BLaER1 treated with 17β-estradiol and CSF1 and Interleukin-3, amounts not matched to agents 10 nM and 100 nM (cell line): Measurements from ENCODE around the gene PAPPA.
A peak's percentile ranks its signal among the peaks of the same experiment; 100 is the strongest.

ENCODE experiments used
- H3K27ac ChIP-seq, 11 experiments: shearing (Covaris generic); formaldehyde crosslinking; 2 replicates each; pipeline ENCODE4 v1.8.1; 2022
- H3K27me3 ChIP-seq, 11 experiments: shearing (Covaris generic); formaldehyde crosslinking; 2 replicates each; pipeline ENCODE4 v1.8.1; 2022
- H3K36me3 ChIP-seq, 11 experiments: shearing (Covaris generic); formaldehyde crosslinking; 2 replicates each; pipeline ENCODE4 v1.8.1; 2022
- H3K4me1 ChIP-seq, 10 experiments: shearing (Covaris generic); formaldehyde crosslinking; 2 replicates each; pipeline ENCODE4 v1.8.1; 2022
- H3K4me2 ChIP-seq, 11 experiments: shearing (Covaris generic); formaldehyde crosslinking; 2 replicates each; pipeline ENCODE4 v1.8.1; 2022
- H3K4me3 ChIP-seq, 10 experiments: shearing (Covaris generic); formaldehyde crosslinking; 2 replicates each; pipeline ENCODE4 v1.8.1; 2022
- H3K9ac ChIP-seq, 11 experiments: shearing (Covaris generic); formaldehyde crosslinking; 2 replicates each; pipeline ENCODE4 v1.8.1; 2022
- H3K9me3 ChIP-seq, 11 experiments: shearing (Covaris generic); formaldehyde crosslinking; replicated peaks in 1 of 11; 2 replicates each; pipeline ENCODE4 v1.8.1; 2022
- H4K20me1 ChIP-seq, 11 experiments: shearing (Covaris generic); formaldehyde crosslinking; 2 replicates each; pipeline ENCODE4 v1.8.1; 2022
- Cebpa-rat ChIP-seq, 11 experiments: shearing (Covaris generic); IDR thresholded peaks; 2 replicates each; pipeline ENCODE4 v1.8.1; 2022

The PAPPA gene

DNA sequence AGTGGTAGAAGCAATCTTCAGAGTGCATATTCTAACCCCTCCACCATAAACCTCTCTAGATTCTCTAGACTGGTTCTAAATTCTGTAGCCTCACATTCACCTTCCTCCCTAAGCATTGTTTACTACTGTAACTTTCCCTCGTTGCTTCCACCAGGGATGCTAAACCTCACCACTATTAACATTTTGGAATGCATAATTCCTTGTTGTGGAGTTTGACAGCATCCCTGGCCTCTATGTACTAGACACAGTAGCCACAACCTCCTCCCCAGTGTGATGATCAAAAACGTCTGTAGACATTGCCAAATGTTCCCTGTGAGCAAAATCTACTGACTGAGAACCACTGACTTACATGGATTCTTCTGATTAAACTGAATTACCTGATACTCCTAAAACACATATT, 18.6 kb downstream of the PAPPA start:
- no peak overlapping the region for H3K4me2 ChIP-seq
- no peak overlapping the region for H3K4me3 ChIP-seq
- TF ChIP-seq Cebpa-rat (IDR thresholded peaks at IDR 0.05), result no peak
- H3K27ac ChIP-seq, result no peak overlapping the region
- H3K27me3 ChIP-seq, result no peaks in the 10 kb centered on the region
- H3K9ac ChIP-seq, result no peak overlapping the region
- H3K36me3 ChIP-seq, result no peaks in the 10 kb centered on the region
- no peaks in the 10 kb centered on the region for H3K4me1 ChIP-seq
- H4K20me1 ChIP-seq, result no peaks in the 10 kb centered on the region
- H3K9me3 ChIP-seq, result no peaks in the 10 kb centered on the region

DNA sequence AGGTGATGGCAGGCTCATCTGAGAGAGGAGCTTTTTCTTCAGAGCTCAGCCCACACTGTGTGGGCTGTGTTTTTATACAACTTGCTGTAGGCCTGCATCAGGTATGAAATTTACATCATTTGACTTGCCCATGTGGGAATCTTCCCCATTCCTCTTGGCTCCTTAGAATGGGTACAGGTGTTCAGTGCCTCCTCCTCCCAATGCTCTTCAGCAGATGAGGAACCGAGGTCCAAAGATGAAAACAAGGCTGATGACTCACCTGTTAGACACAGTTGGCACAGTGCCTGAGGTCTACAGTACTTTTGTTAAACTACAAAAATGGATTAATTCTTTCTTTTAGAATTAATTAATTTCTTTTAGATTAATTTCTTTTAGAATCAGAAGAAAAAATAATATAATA, 20.8 kb downstream of the PAPPA start:
- Histone ChIP-seq H3K36me3 (no peaks in the 10 kb centered on the region), H3K9me3 (no peaks in the 10 kb centered on the region), H3K4me1 (no peaks in the 10 kb centered on the region), H3K4me3 (no peak overlapping the region), H4K20me1 (no peaks in the 10 kb centered on the region), H3K27me3 (no peaks in the 10 kb centered on the region), H3K27ac (no peak overlapping the region), H3K9ac (no peak overlapping the region), H3K4me2 (no peak overlapping the region)
- no peak for TF ChIP-seq Cebpa-rat (IDR thresholded peaks at IDR 0.05)

DNA sequence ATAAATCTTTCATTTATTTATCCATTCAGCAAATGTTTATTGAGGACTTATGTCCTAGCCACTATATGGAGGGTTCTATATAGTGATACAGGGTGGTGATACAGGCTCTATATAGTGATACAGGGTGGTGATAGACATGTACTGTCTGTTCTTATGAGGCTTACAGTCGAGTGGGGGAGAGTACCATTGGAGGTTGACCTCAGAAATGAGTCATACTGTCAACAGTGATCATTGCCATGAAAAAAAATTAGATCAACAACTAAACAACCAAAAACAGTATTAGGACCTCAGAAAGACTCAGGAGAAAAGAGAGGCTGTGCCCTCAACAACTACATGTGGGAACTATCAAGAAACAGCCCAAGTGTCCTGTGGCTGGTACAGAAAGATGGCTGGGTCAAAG, 22.0 kb downstream of the PAPPA start:
- Histone ChIP-seq H3K36me3 (no peaks in the 10 kb centered on the region), H3K27ac (no peak overlapping the region), H3K27me3 (no peaks in the 10 kb centered on the region), H3K4me3 (no peak overlapping the region), H3K4me1 (no peaks in the 10 kb centered on the region), H3K9ac (no peak overlapping the region), H3K9me3 (no peaks in the 10 kb centered on the region), H4K20me1 (no peaks in the 10 kb centered on the region), H3K4me2 (no peak overlapping the region)
- TF ChIP-seq Cebpa-rat (IDR thresholded peaks at IDR 0.05), result no peak

DNA sequence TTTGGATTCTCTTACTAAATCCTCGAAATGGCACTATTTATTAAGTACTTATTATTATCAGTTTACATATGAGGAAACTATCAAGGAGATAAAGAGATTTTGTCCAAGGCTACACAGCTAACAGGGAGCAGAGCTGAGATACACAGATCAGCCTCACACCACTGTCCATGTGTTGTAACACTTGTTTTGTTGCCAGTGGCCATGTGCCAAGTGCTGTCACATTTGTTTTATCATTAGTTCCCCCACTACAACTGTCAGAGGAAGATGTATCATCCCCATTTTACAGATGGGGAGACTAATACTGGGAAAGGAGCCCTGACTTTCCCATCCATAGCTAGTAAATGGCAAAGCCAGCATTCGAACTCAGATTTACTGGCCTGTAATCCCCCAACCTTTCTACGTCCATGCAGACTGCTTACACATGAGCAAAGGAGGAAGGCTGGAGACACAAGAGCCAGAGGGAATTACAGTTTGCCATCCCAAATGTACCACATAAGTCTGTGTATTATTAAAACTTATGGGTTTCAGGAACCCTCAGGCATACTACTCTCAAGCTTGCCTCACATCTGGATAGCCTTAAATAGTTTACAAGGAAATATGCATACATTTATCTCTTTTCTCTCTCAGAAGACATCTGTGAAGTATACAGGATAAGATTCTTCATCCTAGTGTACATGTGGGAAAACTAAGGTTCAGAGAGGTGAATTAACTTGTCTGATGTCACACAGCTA, 25.1 kb downstream of the PAPPA start:
- H3K9ac ChIP-seq, result no peak overlapping the region
- no peaks in the 10 kb centered on the region for H3K36me3 ChIP-seq
- H4K20me1 ChIP-seq, result no peaks in the 10 kb centered on the region
- no peaks in the 10 kb centered on the region for H3K27me3 ChIP-seq
- no peak overlapping the region for H3K4me2 ChIP-seq
- H3K27ac ChIP-seq, result no peak overlapping the region
- H3K4me1 ChIP-seq, result peaks cover 0 to 8% (median 0%) of the 10 kb centered on the region in 10 experiments; a peak in 4 of 20 replicates
- no peaks in the 10 kb centered on the region for H3K9me3 ChIP-seq
- no peak overlapping the region for H3K4me3 ChIP-seq
- TF ChIP-seq Cebpa-rat (IDR thresholded peaks at IDR 0.05), result no peak

DNA sequence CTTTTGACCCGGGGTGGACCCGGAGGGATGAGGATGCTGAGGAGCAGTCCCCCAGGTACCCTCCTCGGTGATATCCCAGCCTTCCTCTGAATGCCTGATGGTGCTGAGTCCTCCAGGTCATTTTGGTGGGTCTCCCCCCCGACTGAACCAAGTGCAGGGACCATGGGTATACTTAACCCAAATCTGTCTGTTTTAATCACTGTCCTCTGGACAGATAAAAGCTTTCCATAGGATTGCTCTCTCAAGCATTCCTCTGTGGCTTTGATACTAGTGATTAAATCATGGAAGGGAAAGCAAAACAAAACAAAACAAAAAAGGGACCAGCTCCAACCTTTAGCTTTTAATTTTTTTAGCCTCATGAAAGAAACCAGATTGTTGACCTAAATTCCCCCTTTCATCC, 26.0 kb downstream of the PAPPA start:
- Histone ChIP-seq H3K4me1 (peaks cover 0 to 8% (median 0%) of the 10 kb centered on the region in 10 experiments; a peak in 4 of 20 replicates), H3K27me3 (no peaks in the 10 kb centered on the region), H3K9ac (no peak overlapping the region), H3K9me3 (no peaks in the 10 kb centered on the region), H4K20me1 (no peaks in the 10 kb centered on the region), H3K36me3 (no peaks in the 10 kb centered on the region), H3K4me3 (no peak overlapping the region), H3K27ac (no peak overlapping the region), H3K4me2 (no peak overlapping the region)
- TF ChIP-seq Cebpa-rat (IDR thresholded peaks at IDR 0.05), result no peak

DNA sequence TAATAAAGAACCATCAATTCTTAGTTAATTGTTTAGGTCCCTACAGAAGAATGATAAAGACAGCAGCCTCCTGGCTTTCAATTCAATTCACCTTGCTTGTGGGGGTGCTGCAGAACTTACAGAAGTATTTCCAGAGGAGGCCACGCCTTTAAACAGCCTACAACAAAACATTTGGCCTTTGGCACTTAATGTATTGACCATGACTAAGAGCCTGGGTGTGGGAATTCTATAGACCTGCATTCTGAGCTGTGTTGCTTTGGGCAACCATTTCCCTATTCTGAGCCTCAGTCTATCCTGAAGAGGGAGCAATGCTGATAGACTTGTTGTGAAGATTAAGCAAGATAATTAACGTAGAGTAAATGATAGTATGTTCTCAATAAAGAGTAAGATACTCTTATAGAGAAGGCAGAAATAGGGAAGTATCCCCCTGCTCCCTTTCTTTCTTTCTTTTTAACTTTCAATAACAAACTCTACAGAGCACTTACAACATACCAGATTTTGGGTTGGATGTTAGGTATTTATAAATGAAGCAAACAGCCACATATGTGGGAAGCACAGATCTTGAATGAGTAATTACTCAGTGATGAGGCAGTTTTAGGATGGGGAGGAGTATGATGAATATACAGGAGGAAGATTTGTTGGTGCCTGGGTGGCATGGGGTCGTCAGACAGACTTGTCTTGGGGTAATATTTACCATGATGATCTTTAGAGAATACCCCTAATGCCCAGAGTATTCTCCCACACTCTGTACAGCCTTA, 28.4 kb downstream of the PAPPA start:
- no peaks in the 10 kb centered on the region for H3K36me3 ChIP-seq
- H3K4me3 ChIP-seq, result no peak overlapping the region

DNA sequence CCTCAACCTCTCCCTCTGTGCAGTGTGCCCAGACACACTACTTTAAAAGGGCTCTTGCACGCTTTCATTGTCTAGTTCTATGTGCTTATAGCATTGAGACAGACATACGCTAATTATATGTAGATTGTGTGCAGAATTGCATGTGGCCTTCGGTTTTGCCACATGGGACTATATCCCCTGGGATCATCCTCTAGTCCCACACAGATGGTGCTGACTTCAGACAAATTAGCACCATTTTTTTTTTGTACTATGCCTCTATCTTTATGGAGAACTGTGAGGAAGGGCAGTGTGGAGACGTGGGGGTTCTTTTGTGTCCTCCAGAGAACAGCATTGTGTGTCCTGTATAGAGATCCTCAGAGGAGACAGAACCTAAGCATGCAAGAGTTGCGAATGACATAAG, 29.3 kb downstream of the PAPPA start:
- Histone ChIP-seq H3K36me3 (no peaks in the 10 kb centered on the region), H3K27me3 (no peaks in the 10 kb centered on the region), H3K9me3 (peaks cover 0 to 4% (median 0%) of the 10 kb centered on the region in 11 experiments; a peak in 1 of 22 replicates), H4K20me1 (no peaks in the 10 kb centered on the region), H3K4me1 (peaks cover 0 to 8% (median 0%) of the 10 kb centered on the region in 10 experiments; a peak in 4 of 20 replicates), H3K4me2 (peak overlapping the region in 3 of 11 experiments; percentile 14 to 37 (median 29); a peak in 6 of 22 replicates), H3K27ac (no peak overlapping the region), H3K4me3 (no peak overlapping the region), H3K9ac (no peak overlapping the region)
- TF ChIP-seq Cebpa-rat (IDR thresholded peaks at IDR 0.05), result no peak

More for the DNA sequence above, 28.4 kb downstream of the PAPPA start:
- Histone ChIP-seq H3K27ac (no peak overlapping the region), H3K9ac (no peak overlapping the region), H3K9me3 (no peaks in the 10 kb centered on the region), H3K4me1 (peaks cover 0 to 8% (median 0%) of the 10 kb centered on the region in 10 experiments; a peak in 4 of 20 replicates), H3K27me3 (no peaks in the 10 kb centered on the region), H3K4me2 (no peak overlapping the region), H4K20me1 (no peaks in the 10 kb centered on the region)
- TF ChIP-seq Cebpa-rat (IDR thresholded peaks at IDR 0.05), result no peak

DNA sequence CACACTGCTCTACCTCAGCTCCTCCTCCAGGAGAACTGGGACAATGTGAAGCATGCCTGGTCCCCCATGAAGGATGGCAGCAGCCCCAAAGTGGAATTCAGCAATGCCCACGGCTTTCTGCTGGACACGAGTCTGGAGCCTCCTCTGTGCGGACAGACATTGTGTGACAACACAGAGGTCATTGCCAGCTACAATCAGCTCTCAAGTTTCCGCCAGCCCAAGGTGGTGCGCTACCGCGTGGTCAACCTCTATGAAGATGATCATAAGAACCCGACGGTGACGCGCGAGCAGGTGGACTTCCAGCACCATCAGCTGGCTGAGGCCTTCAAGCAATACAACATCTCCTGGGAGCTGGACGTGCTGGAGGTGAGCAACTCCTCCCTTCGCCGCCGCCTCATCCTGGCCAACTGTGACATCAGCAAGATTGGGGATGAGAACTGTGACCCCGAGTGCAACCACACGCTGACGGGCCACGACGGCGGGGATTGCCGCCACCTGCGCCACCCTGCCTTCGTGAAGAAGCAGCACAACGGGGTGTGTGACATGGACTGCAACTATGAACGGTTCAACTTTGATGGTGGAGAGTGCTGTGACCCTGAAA, 34.1 kb downstream of the PAPPA start:
- no peaks in the 10 kb centered on the region for H4K20me1 ChIP-seq
- H3K4me3 ChIP-seq, result no peak overlapping the region

DNA sequence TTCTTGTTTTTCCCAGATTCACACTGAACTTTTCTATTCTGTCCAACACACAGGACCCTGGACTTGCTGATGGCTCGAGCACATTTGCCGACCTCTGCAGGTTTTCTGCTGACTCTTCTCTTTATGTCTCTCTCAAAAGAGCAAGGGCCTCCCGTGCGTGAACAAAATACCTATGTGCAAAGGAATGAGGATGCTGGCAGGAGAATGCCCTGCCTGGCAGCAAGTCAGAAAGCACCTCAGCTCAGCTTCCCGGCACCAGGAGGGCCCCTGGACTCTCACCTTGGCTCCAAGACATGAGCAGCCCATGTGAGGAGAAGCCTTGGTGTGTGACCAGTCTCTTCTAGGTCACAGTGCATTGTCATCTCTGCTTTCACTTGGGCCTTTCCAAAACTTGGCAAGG, 36.1 kb downstream of the PAPPA start:
- H3K27me3 ChIP-seq, result no peaks in the 10 kb centered on the region
- peaks cover 0 to 6% (median 0%) of the 10 kb centered on the region in 11 experiments; a peak in 1 of 22 replicates for H3K9me3 ChIP-seq
- no peak overlapping the region for H3K4me3 ChIP-seq
- no peaks in the 10 kb centered on the region for H3K4me1 ChIP-seq
- no peak overlapping the region for H3K27ac ChIP-seq
- no peaks in the 10 kb centered on the region for H4K20me1 ChIP-seq
- H3K9ac ChIP-seq, result no peak overlapping the region
- H3K36me3 ChIP-seq, result no peaks in the 10 kb centered on the region
- TF ChIP-seq Cebpa-rat (IDR thresholded peaks at IDR 0.05), result no peak
- H3K4me2 ChIP-seq, result no peak overlapping the region

More for the DNA sequence above, 34.1 kb downstream of the PAPPA start:
- Histone ChIP-seq H3K36me3 (no peaks in the 10 kb centered on the region), H3K4me2 (no peak overlapping the region), H3K9ac (no peak overlapping the region), H3K4me1 (peaks cover 0 to 6% (median 0%) of the 10 kb centered on the region in 10 experiments; a peak in 4 of 20 replicates), H3K27me3 (no peaks in the 10 kb centered on the region), H3K9me3 (peaks cover 0 to 6% (median 0%) of the 10 kb centered on the region in 11 experiments; a peak in 1 of 22 replicates), H3K27ac (no peak overlapping the region)
- no peak for TF ChIP-seq Cebpa-rat (IDR thresholded peaks at IDR 0.05)
